Measurements from ENCODE around the gene CFD. TPM values are rescaled to one million over a fixed set of nuclear protein-coding genes. Genes with fewer than 3 reads are reported as not detected.
A peak's percentile ranks its signal among the peaks of the same experiment; 100 is the strongest.
"Not testable (repeated sequence)": the region's sequence is repeated elsewhere in the genome, so short reads cannot be mapped to it uniquely, and the experiment has no call there.

CFD gene
- polyA plus RNA-seq, 1 experiment, result 0.77 TPM

GRCh38 chr19:890831-891230, 31.4 kb downstream of the CFD start:
- no peak for DNase-seq (ENCODE audit: low read depth)
- POLR2A ChIA-PET, result no interaction called here
- TF ChIP-seq CTCF (IDR thresholded peaks at IDR 0.05; ENCODE audit: insufficient read depth, low read depth, low read length), result no peak

GRCh38 chr19:891421-892200, 32.1 kb downstream of the CFD start:
- H3K4me3 ChIP-seq (ENCODE audit: low read depth, low read length), result peak overlapping the region; percentile 85
- H3K36me3 ChIP-seq (ENCODE audit: control insufficient read depth, insufficient read depth, low read length), result peaks cover 19% of the 10 kb centered on the region
- H3K27me3 ChIP-seq (ENCODE audit: control insufficient read depth, insufficient read depth, low read length); DNase-seq (ENCODE audit: low read depth); POLR2A ChIA-PET: not testable (repeated sequence)
- CTCF ChIA-PET, result interaction anchor here (1.2 kb wide), 1 partner anchor 35 kb away, joined by 4 read pairs; no protein-coding TSS in a partner anchor

More at GRCh38 chr19:890831-891230, 31.4 kb downstream of the CFD start:
- CTCF ChIA-PET, result no interaction called here
- no peaks in the 10 kb centered on the region for H3K27me3 ChIP-seq (ENCODE audit: control insufficient read depth, insufficient read depth, low read length)
- peaks cover 23% of the 10 kb centered on the region for H3K36me3 ChIP-seq (ENCODE audit: control insufficient read depth, insufficient read depth, low read length)
- no peak overlapping the region for H3K4me3 ChIP-seq (ENCODE audit: low read depth, low read length)

GRCh38 chr19:892243-892893, 32.9 kb downstream of the CFD start:
- DNase-seq (ENCODE audit: low read depth), result no peak
- ChIA-PET POLR2A (no interaction called here), CTCF (interaction anchor here (0.6 to 1.2 kb wide), 3 partner anchors 27 to 101 kb away, joined by 3 to 4 read pairs (median 3); no protein-coding TSS in a partner anchor)
- no peak for TF ChIP-seq CTCF (IDR thresholded peaks at IDR 0.05; ENCODE audit: insufficient read depth, low read depth, low read length)
- Histone ChIP-seq H3K36me3 (ENCODE audit: control insufficient read depth, insufficient read depth, low read length) (peaks cover 22% of the 10 kb centered on the region), H3K4me3 (ENCODE audit: low read depth, low read length) (peak overlapping the region; percentile 85), H3K27me3 (ENCODE audit: control insufficient read depth, insufficient read depth, low read length) (no peaks in the 10 kb centered on the region)

GRCh38 chr19:892894-893689, 33.6 kb downstream of the CFD start, which contains the start of the genes MED16 and RNU6-9:
TSS of gene MED16 (minus strand) at chr19:893187. CDS start at chr19:891131, 2,056 bp downstream.
TSS of gene RNU6-9 (plus strand) at chr19:893484.
- TF ChIP-seq CTCF (IDR thresholded peaks at IDR 0.05; ENCODE audit: insufficient read depth, low read depth, low read length), result no peak
- ChIA-PET CTCF (interaction anchor here (0.6 to 1.3 kb wide), 9 partner anchors 14 to 116 kb away, joined by 3 to 5 read pairs (median 3); no protein-coding TSS in a partner anchor), POLR2A (no interaction called here)
- Histone ChIP-seq H3K36me3 (ENCODE audit: control insufficient read depth, insufficient read depth, low read length) (peaks cover 23% of the 10 kb centered on the region), H3K4me3 (ENCODE audit: low read depth, low read length) (peak within 1 kb of the TSS; percentile 85), H3K27me3 (ENCODE audit: control insufficient read depth, insufficient read depth, low read length) (no peaks in the 10 kb centered on the region)
- peak; percentile 47 for DNase-seq (ENCODE audit: low read depth)

- Histone ChIP-seq H3K4me3 (ENCODE audit: low read depth, low read length) (no peak overlapping the region), H3K27me3 (ENCODE audit: control insufficient read depth, insufficient read depth, low read length) (no peaks in the 10 kb centered on the region), H3K36me3 (ENCODE audit: control insufficient read depth, insufficient read depth, low read length) (peaks cover 22% of the 10 kb centered on the region)
- CTCF ChIA-PET, result interaction anchor here (0.6 to 2.0 kb wide), 3 partner anchors 11 to 126 kb away, joined by 3 to 6 read pairs (median 5); no protein-coding TSS in a partner anchor
- TF ChIP-seq CTCF (IDR thresholded peaks at IDR 0.05; ENCODE audit: insufficient read depth, low read depth, low read length), result no peak
- no peak for DNase-seq (ENCODE audit: low read depth)
- POLR2A ChIA-PET, result no interaction called here
Observed at GRCh38 chr19:896434-896833, 37.0 kb downstream of the CFD start.
